Ureter (tissue), 1 donor: Measurements from ENCODE around the gene RBMS1. TPM values are rescaled to one million over a fixed set of nuclear protein-coding genes. Genes with fewer than 3 reads are reported as not detected.

ENCODE experiments used
- DNase-seq: peaks from one replicate; pipeline ENCODE4 v3.0.0-alpha.2; 2020; ENCODE audit warnings: low spot score
- total RNA-seq: library from RNA; stranded (reverse); gene quantifications from one replicate; pipeline ENCODE4 v1.2.4, GENCODE V29; 2023
- donor health status: DM: yes; HTN: yes; CAD: no.

The RBMS1 gene
- total RNA-seq, 1 donor from 2014 or later = 137 TPM

DNA sequence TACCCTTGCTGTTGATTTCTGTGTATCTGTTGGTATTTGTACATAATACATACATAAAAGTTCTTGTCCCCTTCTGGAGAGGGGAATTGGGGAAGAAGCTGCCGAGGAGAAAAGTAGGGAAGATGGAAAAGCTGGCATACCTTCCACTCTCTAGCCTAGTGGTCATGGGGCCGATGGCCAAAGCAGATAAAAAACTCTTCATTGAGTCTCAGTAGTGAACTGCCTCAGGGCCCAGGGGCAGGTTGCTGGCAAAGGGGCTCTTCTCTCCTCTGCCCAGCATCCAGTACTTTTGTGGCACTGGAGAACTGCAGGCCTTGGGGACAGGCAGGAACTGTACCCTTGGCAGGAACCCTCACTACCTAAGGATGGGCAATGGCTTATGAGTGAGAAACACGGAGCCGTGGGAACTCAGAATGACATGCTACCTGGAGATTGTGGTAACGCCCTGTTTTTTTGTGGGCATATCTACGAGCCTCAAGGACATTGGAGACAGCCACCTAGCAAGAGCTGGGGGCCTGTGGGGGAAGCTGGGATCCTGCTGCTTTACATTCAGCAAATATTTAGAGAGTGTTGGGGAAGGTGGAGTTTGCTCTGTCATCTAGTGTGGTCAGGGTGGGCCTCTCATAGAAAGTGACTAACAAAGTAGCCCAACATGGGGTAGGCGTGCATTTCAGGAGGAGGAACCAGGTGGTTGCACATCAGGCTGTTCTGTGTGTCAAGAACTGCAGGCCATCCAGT is 270.9 kb downstream of the RBMS1 start:
- no peak for DNase-seq
